HepG2 (cell line): ENCODE data around the gene DALRD3. TPM values are rescaled to one million over a fixed set of nuclear protein-coding genes. Genes with fewer than 3 reads are reported as not detected.

Experiments
- ELF3 ChIP-seq: IDR thresholded peaks from 2 replicates; pipeline ENCODE4 v1.6.1; 2016; ENCODE audit warnings: missing genetic modification reagents, missing compliant biosample characterization
- FOXP4 ChIP-seq: sonication (generic); formaldehyde crosslinking; IDR thresholded peaks from 2 replicates; pipeline ENCODE4 v1.4.0; 2020; ENCODE audit warnings: missing genetic modification reagents
- MIER2 ChIP-seq: IDR thresholded peaks from 2 replicates; pipeline ENCODE4 v1.6.1; 2016; ENCODE audit warnings: missing biosample characterization, missing genetic modification reagents
- RXRB ChIP-seq: IDR thresholded peaks from 2 replicates; pipeline ENCODE4 v1.6.1; 2016; ENCODE audit warnings: borderline replicate concordance, missing genetic modification reagents, missing compliant biosample characterization
- SIX1 ChIP-seq: sonication (generic); formaldehyde crosslinking; IDR thresholded peaks from 2 replicates; pipeline ENCODE4 v1.4.0; 2020; ENCODE audit warnings: missing genetic modification reagents, borderline replicate concordance
- SIX4 ChIP-seq: sonication (generic); formaldehyde crosslinking; IDR thresholded peaks from 2 replicates; pipeline ENCODE4 v1.4.0; 2020; ENCODE audit warnings: missing genetic modification reagents
- STAT6 ChIP-seq: sonication (generic); formaldehyde crosslinking; IDR thresholded peaks from 2 replicates; pipeline ENCODE4 v1.4.0; 2020; ENCODE audit warnings: missing genetic modification reagents, mild to moderate bottlenecking, borderline replicate concordance
- TFDP1 ChIP-seq: IDR thresholded peaks from 2 replicates; pipeline ENCODE4 v1.6.1; 2016; ENCODE audit warnings: missing compliant biosample characterization, missing genetic modification reagents, borderline replicate concordance
- TGIF2 ChIP-seq: IDR thresholded peaks from 2 replicates; pipeline ENCODE4 v1.6.1; 2016; ENCODE audit warnings: control low read depth, missing compliant biosample characterization
- TRAFD1 ChIP-seq: sonication (generic); formaldehyde crosslinking; IDR thresholded peaks from 2 replicates; pipeline ENCODE4 v1.5.1; 2020; ENCODE audit warnings: missing genetic modification reagents, mild to moderate bottlenecking, borderline replicate concordance
- ZBTB33 ChIP-seq: sonication (generic); formaldehyde crosslinking; IDR thresholded peaks from 2 replicates; pipeline ENCODE4 v1.4.0; 2020; ENCODE audit warnings: missing genetic modification reagents
- ZC3H13 ChIP-seq: sonication (generic); formaldehyde crosslinking; IDR thresholded peaks from 2 replicates; pipeline ENCODE4 v1.8.1; 2023; ENCODE audit warnings: mild to moderate bottlenecking, missing genetic modification reagents, moderate library complexity
- ZFP91 ChIP-seq: sonication (generic); formaldehyde crosslinking; IDR thresholded peaks from 2 replicates; pipeline ENCODE4 v1.9.0; 2022; ENCODE audit warnings: missing genetic modification reagents, mild to moderate bottlenecking, borderline replicate concordance
- ZMAT5 ChIP-seq: sonication (generic); formaldehyde crosslinking; IDR thresholded peaks from 2 replicates; pipeline ENCODE4 v1.5.0; 2020; ENCODE audit warnings: mild to moderate bottlenecking, low read depth, missing genetic modification reagents, borderline replicate concordance
- ZNF530 ChIP-seq: sonication (generic); formaldehyde crosslinking; IDR thresholded peaks from 2 replicates; pipeline ENCODE4 v1.5.0; 2020; ENCODE audit warnings: low read depth, mild to moderate bottlenecking, missing genetic modification reagents
- ZNF572 ChIP-seq: sonication (generic); formaldehyde crosslinking; IDR thresholded peaks from 2 replicates; pipeline ENCODE4 v1.5.1; 2020; ENCODE audit warnings: mild to moderate bottlenecking, missing genetic modification reagents
- ZNF614 ChIP-seq: IDR thresholded peaks from 2 replicates; pipeline ENCODE4 v1.6.1; 2018; ENCODE audit warnings: missing biosample characterization, missing genetic modification reagents, inconsistent platforms, borderline replicate concordance
- ZNF83 ChIP-seq: sonication (generic); formaldehyde crosslinking; IDR thresholded peaks from 2 replicates; pipeline ENCODE4 v1.4.0; 2020; ENCODE audit warnings: missing genetic modification reagents, mild to moderate bottlenecking, borderline replicate concordance
- polyA plus RNA-seq, 8 experiments: library from polyadenylated mRNA; depleted of rRNA in 3 of 8; stranded (reverse) in 7 of 8; unstranded in 1 of 8; fragments of >200 nt; fragmentation: Illumina TruSeq in 4 of 8; extraction: Trizol in 4 of 8; gene quantifications; 2 replicates each; pipeline versions ENCODE4 v1.2.1 to v1.2.3, GENCODE V29; 2011 to 2016; ENCODE audit warnings: low read depth in 4 of 8, missing spikeins in 1 of 8, mixed read lengths in 1 of 8; ENCODE audit not compliant: insufficient read depth in 1 of 8
- total RNA-seq, 5 experiments: library from RNA; depleted of rRNA; stranded (reverse); fragments of >200 nt; fragmentation: Illumina TruSeq; extraction: Trizol; gene quantifications; 2 replicates each; pipeline ENCODE4 v1.2.3, GENCODE V29; 2016; ENCODE audit warnings: low read depth in 1 of 5

Gene DALRD3
- total and polyA plus RNA-seq, 2 of the 13 experiments (the other 11 are each of a cell fraction or from before 2014, with no cell fraction given), result 19.9 to 36.5 TPM

- no peak for TF ChIP-seq TRAFD1 (CRISPR knock-in tag)
- TF ChIP-seq ZC3H13 (CRISPR knock-in tag), result peak; percentile 1; the same call in 1 of the 2 replicates
- TF ChIP-seq ZBTB33 (CRISPR knock-in tag), result no peak
- 0 out of 2 replicates have a peak, but pooled peaks have one; percentile 10 for TF ChIP-seq STAT6
- peak; percentile 13; the same call in 1 of the 2 replicates for TF ChIP-seq ZFP91 (CRISPR knock-in tag)
- no peak for TF ChIP-seq ZNF614 (CRISPR knock-in tag)
- 0 out of 2 replicates have a peak, but pooled peaks have one; percentile 5 for TF ChIP-seq SIX4 (CRISPR knock-in tag)
- TF ChIP-seq ZNF83, result no peak
- no peak for TF ChIP-seq TFDP1 (CRISPR knock-in tag)
- TF ChIP-seq ZNF572 (CRISPR knock-in tag), result no peak
- TF ChIP-seq ZNF530, result no peak
- TF ChIP-seq RXRB (CRISPR knock-in tag), result no peak
- TF ChIP-seq FOXP4 (CRISPR knock-in tag), result no peak
- TF ChIP-seq MIER2 (CRISPR knock-in tag), result peak; percentile 8
- no peak for TF ChIP-seq TGIF2 (CRISPR knock-in tag)
- TF ChIP-seq ZMAT5 (CRISPR knock-in tag), result no peak
- no peak for TF ChIP-seq ELF3 (CRISPR knock-in tag)
- TF ChIP-seq SIX1, result no peak
Observed at GRCh38 chr3:49029563-49029884, 11.1 kb upstream of the DALRD3 start (continued).
